Pons (tissue), 1 donor: ENCODE measurements around the gene FHOD1.

Experiments
- DNase-seq: peaks from one replicate; pipeline ENCODE4 v3.0.0-alpha.2; 2016; ENCODE audit warnings: low spot score

The FHOD1 gene

GRCh38 chr16:67277294-67277998 is 30.2 kb upstream of the FHOD1 start:
- DNase-seq, result no peak

DNA sequence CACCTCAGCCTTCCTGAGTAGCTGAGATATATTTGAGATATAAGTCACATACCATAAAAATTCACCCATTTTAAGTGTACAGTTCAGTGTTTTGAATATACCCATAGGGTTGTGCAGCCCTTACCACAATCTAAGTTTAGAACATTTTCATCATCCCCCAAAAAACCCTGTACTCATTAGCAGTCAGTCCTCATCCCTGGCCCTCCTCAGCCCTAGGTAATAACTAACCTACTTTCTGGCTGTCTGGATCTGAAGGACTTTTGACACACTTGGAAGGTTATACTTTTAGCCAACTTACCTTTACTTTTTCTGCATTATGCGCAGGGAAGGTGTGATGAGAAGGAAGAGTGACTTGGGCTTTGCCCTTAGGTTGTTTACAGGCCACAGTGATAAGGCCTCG is 28.0 kb upstream of the FHOD1 start:
- no peak for DNase-seq

GRCh38 chr16:67271446-67271845 is 24.2 kb upstream of the FHOD1 start:
- no peak for DNase-seq

DNA sequence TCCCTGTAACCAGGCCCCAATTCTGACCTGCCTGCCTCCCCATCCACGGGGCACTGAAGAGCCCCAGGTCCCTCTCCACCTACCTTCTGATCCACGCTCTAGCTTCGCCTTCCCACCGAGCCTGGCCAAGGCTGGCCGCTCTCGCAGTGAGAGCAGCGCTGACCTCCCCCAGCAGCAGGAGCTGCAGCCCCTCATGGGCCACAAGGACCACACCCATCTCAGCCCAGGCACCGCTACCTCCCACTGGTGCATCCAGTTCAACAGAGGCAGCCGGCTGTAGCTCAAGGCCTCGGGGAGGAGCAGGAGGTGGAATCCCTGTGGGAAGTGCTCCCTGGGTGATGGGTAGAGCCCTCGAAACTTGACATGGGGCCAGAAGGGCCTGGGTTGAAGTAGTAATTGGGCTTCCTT is 23.7 kb upstream of the FHOD1 start:
- DNase-seq, result no peak

- no peak for DNase-seq
Observed at GRCh38 chr16:67269766-67270165, 22.5 kb upstream of the FHOD1 start.

DNA sequence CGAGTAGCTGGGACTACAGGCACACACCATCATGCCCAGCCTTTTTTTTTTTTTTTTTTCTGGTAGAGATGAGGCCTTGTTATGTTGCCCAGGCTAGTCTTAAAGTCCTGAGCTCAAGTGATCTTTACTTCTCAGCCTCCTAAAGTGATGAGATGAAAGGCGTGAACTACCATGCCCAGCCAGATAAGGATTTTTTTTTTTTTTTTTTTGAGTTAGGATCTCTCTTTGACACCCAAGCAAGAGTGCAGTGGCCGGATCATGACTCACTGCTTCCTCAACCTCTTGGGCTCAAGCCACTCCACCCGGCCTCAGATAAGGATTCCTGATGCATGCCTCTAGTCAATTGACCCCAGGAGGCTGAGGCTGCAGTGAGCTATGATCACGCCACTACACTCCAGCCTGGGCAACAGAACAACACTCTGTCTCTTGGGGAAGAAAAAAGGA is 20.9 kb upstream of the FHOD1 start:
- DNase-seq, result no peak

DNA sequence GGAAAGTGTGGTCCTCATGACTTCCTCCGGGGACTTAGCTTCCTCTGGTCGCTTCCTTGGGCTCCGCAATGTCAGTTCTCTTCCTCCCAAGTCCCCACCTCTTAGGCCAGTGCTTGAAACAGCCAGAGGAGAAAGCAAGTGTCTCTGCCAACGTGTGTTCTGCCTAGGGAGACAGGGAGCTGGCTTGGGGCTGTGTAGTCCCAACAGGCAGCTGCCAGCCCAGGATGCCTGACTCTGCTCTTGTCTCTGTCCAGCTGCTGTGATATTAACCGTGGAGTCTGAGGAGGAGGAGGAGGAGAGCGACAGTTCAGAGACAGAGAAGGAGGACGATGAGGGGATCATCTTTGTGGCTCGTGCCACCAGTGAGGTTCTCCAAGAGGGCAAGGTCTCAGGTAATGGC is 18.6 kb upstream of the FHOD1 start:
- DNase-seq, result no peak

DNA sequence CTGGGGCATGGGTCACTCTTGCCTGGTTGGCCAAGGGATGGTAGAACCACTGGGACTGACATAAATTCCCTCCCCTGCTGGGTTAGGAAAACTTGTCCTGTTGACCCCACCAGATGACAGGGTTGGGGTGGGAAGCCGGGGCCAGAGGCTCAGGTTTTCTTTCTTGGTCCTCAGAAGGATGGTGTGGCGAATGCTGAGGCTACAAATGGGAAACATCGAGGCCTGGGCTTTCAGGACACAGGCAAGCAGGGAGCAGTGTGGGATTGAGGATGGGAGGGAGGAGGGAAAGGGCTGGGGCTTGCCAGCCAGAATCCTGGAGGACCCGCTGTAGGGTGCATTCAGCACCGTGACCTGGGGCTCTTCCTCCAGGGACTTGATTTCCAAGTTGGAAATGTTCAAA is 17.6 kb upstream of the FHOD1 start:
- no peak for DNase-seq

GRCh38 chr16:67264277-67264676 is 17.0 kb upstream of the FHOD1 start:
- no peak for DNase-seq

GRCh38 chr16:67263201-67263600 is 15.9 kb upstream of the FHOD1 start:
- DNase-seq, result no peak

DNA sequence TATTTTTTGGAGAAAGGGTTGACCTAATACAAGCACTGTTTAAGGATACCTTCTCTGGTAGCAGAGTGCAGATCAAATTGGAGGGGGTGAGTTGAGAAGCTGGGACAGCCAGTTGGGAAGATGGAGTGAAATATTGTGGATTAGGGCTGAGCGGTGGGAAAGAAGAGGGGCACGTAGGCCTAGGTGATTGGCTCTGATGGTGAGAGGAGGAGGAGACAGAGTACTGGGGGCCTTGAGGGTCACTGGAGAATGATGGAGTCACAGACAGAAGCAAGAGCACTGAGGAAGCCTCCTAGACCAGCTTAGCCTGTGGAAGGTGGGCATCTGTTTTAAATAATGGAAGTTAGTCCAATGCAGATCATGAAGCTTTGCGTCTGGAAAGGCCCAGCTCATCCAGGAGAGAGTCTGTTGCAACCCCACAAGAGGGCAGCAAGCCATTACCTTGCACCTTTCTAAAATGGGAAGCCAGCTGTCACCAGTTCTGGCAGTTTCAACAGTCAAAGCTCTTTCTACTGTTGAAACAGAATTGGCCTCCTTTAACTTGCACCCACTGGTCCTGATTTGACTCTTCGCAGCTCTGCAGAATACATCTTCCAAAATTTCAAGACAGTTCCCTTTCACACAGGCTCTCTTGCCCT is 13.3 kb upstream of the FHOD1 start:
- peak; percentile 27 for DNase-seq

DNA sequence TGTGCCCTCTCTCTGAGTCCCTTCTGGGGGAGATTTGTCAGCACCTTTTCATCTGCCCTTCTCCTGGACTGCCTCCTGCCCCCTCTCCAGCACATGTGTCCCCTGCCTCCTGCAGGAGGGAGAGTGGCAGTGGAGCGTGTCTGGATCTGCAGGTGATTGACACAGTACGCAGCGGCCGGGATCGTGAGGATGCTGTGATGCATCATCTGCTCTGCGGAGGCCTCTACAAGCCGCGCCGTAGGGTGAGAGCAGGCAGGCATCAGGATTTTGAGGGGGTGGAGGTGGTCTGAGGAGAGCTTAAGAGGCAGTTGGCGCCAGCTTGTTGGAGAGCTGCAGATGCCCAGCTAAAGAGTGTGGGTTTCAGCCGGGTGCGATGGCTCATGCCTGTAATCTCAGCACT is 12.4 kb upstream of the FHOD1 start:
- DNase-seq, result no peak

DNA sequence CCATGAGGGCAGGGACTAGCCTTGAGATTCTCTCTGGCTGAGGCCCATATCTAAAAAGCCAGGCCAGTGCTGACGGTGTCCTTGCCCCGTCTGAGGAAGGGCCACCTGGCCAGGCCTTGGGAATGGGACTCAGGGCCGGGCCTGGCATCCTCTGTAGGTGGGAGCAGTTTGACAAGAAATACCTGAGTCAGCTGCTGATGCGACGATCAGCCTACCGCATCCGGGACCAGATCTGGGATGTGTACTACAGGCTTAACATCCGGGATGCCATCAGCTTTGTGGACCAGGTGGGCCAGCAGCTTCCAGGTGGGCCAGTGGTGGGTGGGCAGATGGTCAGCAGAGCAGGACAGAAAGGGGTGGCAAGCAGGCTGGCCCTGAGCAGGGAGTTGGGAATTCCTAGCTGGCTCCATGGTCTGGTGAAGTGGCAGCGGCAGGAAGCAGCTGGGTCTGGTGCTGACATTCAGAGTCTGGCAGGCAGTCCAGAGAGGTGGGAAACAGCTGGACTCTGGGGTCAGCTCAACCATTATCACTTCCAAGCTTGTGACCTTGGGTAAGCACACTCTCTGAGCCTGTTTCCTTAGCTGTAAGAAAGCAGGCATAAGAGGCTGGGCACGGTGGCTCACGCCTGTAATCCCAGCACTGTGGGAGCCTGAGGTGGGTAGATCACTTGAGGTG is 11.0 kb upstream of the FHOD1 start:
- no peak for DNase-seq

- DNase-seq, result no peak
Observed at GRCh38 chr16:67257486-67258160, 10.3 kb upstream of the FHOD1 start.

GRCh38 chr16:67256701-67257230 is 9.5 kb upstream of the FHOD1 start:
- DNase-seq, result no peak

DNA sequence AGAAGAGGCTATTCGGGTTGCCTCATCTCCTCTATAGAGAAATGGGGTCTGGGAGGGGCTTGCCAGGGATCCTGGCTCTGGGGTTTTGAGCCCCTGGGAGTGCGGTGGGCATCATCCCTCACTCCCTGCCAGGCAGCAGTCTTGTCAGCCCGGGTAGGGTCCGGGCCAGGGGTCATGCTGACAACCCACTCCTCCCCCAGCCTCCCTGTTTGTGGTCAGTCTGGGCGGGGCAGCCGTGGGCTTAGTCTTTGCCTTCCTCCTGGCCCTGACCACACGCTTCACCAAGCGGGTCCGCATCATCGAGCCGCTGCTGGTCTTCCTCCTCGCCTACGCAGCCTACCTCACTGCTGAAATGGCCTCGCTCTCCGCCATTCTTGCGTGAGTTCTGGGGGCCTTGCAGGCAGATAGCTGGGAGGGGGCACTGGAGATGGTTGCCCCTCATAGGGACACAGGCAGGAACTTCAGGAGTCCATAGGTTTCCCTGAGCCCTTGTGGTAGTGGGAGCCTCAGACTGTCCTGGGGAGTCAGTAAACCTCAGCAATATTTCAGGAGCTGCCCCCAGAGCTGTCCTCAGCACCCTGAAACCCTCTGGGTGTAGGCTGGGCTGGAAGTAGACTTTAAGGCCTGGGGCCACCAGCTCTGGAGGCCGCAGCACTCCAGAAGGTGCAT is 8.4 kb upstream of the FHOD1 start:
- DNase-seq, result no peak

DNA sequence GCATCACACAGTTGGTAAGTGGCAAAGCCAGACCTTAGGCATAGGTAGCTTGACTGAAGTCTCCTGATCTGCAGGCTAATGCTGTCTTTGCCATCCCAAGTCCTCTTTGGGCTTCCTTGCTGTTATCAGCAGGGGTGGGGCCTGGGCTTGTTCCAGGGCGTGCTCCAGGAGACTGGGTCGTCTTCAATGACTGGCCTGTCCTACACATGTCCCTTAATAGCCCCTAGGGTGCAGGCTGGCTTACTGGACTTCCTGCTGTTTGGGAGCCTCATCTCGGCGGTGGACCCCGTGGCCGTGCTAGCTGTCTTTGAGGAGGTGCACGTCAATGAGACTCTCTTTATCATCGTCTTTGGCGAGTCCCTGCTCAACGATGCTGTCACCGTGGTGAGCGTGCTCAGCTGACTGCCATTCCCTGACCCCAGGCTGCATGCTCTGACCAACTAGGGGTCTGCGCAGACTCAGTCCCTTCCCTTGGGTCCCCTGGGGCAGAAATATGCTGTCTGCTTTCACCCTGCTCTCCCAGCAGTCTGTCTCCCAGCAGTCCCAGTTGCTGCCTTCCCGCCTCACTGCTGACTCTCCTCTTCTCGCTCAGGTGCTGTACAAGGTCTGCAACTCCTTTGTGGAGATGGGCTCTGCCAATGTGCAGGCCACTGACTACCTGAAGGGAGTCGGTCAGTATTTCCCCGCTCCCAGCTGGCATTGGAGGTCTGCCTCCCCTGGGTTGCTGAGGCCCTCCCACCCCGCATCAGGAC is 7.7 kb upstream of the FHOD1 start:
- DNase-seq, result no peak

GRCh38 chr16:67252609-67253497 is 5.6 kb upstream of the FHOD1 start:
- DNase-seq, result peak; percentile 45

- DNase-seq, result no peak
Observed at GRCh38 chr16:67250045-67250327, 2.7 kb upstream of the FHOD1 start.
